ENCODE data around the gene LONRF2. TPM values are rescaled to one million over a fixed set of nuclear protein-coding genes. Genes with fewer than 3 reads are reported as not detected.

The LONRF2 gene
- total RNA-seq, 1 donor from 2014 or later = 9.2 TPM

GRCh38 chr2:100271210-100271609 lies 51.1 kb downstream of the LONRF2 start:
- no peak for TF ChIP-seq CTCF (IDR thresholded peaks at IDR 0.05; ENCODE audit: unreplicated experiment)
- Mint-ChIP-seq H3K36me3 (ENCODE audit: insufficient read depth) (peaks cover 8% of the 10 kb centered on the region), H3K4me1 (ENCODE audit: low read depth) (peaks cover 11% of the 10 kb centered on the region), H3K27me3 (no peaks in the 10 kb centered on the region), H3K9me3 (ENCODE audit: low read depth) (no peaks in the 10 kb centered on the region), H3K4me3 (ENCODE audit: low read depth) (no peak overlapping the region), H3K27ac (no peak overlapping the region)
- DNase-seq (ENCODE audit: low spot score, unreplicated experiment) = no peak

GRCh38 chr2:100270381-100271146 lies 51.7 kb downstream of the LONRF2 start:
- Mint-ChIP-seq H3K4me1 (ENCODE audit: low read depth) (peaks cover 11% of the 10 kb centered on the region), H3K4me3 (ENCODE audit: low read depth) (no peak overlapping the region), H3K27ac (peak overlapping the region; percentile 64), H3K36me3 (ENCODE audit: insufficient read depth) (peaks cover 8% of the 10 kb centered on the region), H3K9me3 (ENCODE audit: low read depth) (no peaks in the 10 kb centered on the region), H3K27me3 (no peaks in the 10 kb centered on the region)
- no peak for TF ChIP-seq CTCF (IDR thresholded peaks at IDR 0.05; ENCODE audit: unreplicated experiment)
- no peak for DNase-seq (ENCODE audit: low spot score, unreplicated experiment)

GRCh38 chr2:100269889-100270288 lies 52.4 kb downstream of the LONRF2 start:
- Mint-ChIP-seq H3K36me3 (ENCODE audit: insufficient read depth) (peaks cover 8% of the 10 kb centered on the region), H3K9me3 (ENCODE audit: low read depth) (no peaks in the 10 kb centered on the region), H3K27me3 (no peaks in the 10 kb centered on the region), H3K4me3 (ENCODE audit: low read depth) (no peak overlapping the region), H3K27ac (no peak overlapping the region), H3K4me1 (ENCODE audit: low read depth) (peaks cover 11% of the 10 kb centered on the region)
- DNase-seq (ENCODE audit: low spot score, unreplicated experiment) = no peak
- no peak for TF ChIP-seq CTCF (IDR thresholded peaks at IDR 0.05; ENCODE audit: unreplicated experiment)

- Mint-ChIP-seq H3K4me3 (ENCODE audit: low read depth) (no peak overlapping the region), H3K36me3 (ENCODE audit: insufficient read depth) (peaks cover 8% of the 10 kb centered on the region), H3K9me3 (ENCODE audit: low read depth) (no peaks in the 10 kb centered on the region), H3K27ac (no peak overlapping the region), H3K4me1 (ENCODE audit: low read depth) (peaks cover 11% of the 10 kb centered on the region), H3K27me3 (no peaks in the 10 kb centered on the region)
- TF ChIP-seq CTCF (IDR thresholded peaks at IDR 0.05; ENCODE audit: unreplicated experiment) = no peak
- no peak for DNase-seq (ENCODE audit: low spot score, unreplicated experiment)
These were observed 53.3 kb downstream of the LONRF2 start for GRCh38 chr2:100268986-100269385.

GRCh38 chr2:100267751-100268150 lies 54.5 kb downstream of the LONRF2 start:
- no peaks in the 10 kb centered on the region for H3K27me3 Mint-ChIP-seq
- DNase-seq (ENCODE audit: low spot score, unreplicated experiment) = no peak
- H3K36me3 Mint-ChIP-seq (ENCODE audit: insufficient read depth) = peaks cover 8% of the 10 kb centered on the region
- no peak overlapping the region for H3K4me3 Mint-ChIP-seq (ENCODE audit: low read depth)
- no peaks in the 10 kb centered on the region for H3K9me3 Mint-ChIP-seq (ENCODE audit: low read depth)
- peaks cover 11% of the 10 kb centered on the region for H3K4me1 Mint-ChIP-seq (ENCODE audit: low read depth)
- H3K27ac Mint-ChIP-seq = no peak overlapping the region
- TF ChIP-seq CTCF (IDR thresholded peaks at IDR 0.05; ENCODE audit: unreplicated experiment) = no peak

Data from progenitor cell of endocrine pancreas (in vitro differentiated cells).